ENCODE measurements around the gene ZNF613. TPM values are rescaled to one million over a fixed set of nuclear protein-coding genes. Genes with fewer than 3 reads are reported as not detected.
A peak's percentile ranks its signal among the peaks of the same experiment; 100 is the strongest.

The ZNF613 gene
- total RNA-seq (1 to 10 TPM; 7.0 to 7.7 TPM), polyA plus RNA-seq (ENCODE audit: insufficient read length in 6 of 6) (10 to 100 TPM; 11.5 to 15.5 (median 13.9) TPM)
- long read RNA-seq, donor 1, partial matches to known transcripts, result 0 of 2 reads
- long read RNA-seq, donor 1, other reads (novel, unspliced or antisense), result 0 of 2 reads
- long read RNA-seq, donor 2, partial matches to known transcripts, result 0 of 5 reads
- long read RNA-seq, donor 2, other reads (novel, unspliced or antisense), result 0 of 5 reads
- long read RNA-seq, donor 3, partial matches to known transcripts, result 0 of 2 reads
- long read RNA-seq, donor 3, other reads (novel, unspliced or antisense), result 0 of 2 reads
- long read RNA-seq, donor 4, partial matches to known transcripts, result 0 of 2 reads
- long read RNA-seq, donor 4, other reads (novel, unspliced or antisense), result 2 of 2 reads
- long read RNA-seq, donor 5, partial matches to known transcripts, result 0 of 8 reads
- long read RNA-seq, donor 5, other reads (novel, unspliced or antisense), result 8 of 8 reads
- long read RNA-seq, donor 6, partial matches to known transcripts, result 0 of 1 reads
- long read RNA-seq, donor 6, other reads (novel, unspliced or antisense), result 0 of 1 reads
- long read RNA-seq, donor 7, partial matches to known transcripts, result 0 of 1 reads
- long read RNA-seq, donor 7, other reads (novel, unspliced or antisense), result 0 of 1 reads
- long read RNA-seq, donor 8, partial matches to known transcripts, result 0 of 2 reads
- long read RNA-seq, donor 8, other reads (novel, unspliced or antisense), result 0 of 2 reads
- long read RNA-seq, donor 9, result 0 reads
- long read RNA-seq, donor 10, partial matches to known transcripts, result 1 of 2 reads
- long read RNA-seq, donor 10, other reads (novel, unspliced or antisense), result 1 of 2 reads
- long read RNA-seq, donor 11, result 0 reads
- long read RNA-seq, donor 12, partial matches to known transcripts, result 0 of 2 reads
- long read RNA-seq, donor 12, other reads (novel, unspliced or antisense), result 0 of 2 reads

GRCh38 chr19:51926784-51927741 is at the start of gene ZNF613:
TSS of gene ZNF613 (plus strand) at chr19:51927472. CDS start at chr19:51936221, 8,749 bp downstream.
- Histone ChIP-seq H3K4me1 (peaks cover 0 to 8% of the 10 kb centered on the region in 2 donors), H3K27ac (peak within 1 kb of the TSS; percentile 88 to 95), H3K4me3 (peak within 1 kb of the TSS; percentile 75 to 83), H3K36me3 (peaks cover 0 to 27% of the 10 kb centered on the region in 2 donors), H3K9me3 (peaks cover 0 to 64% of the 10 kb centered on the region in 2 donors), H3K27me3 (no peaks in the 10 kb centered on the region)
- no peak for TF ChIP-seq CTCF (IDR thresholded peaks at IDR 0.05)
- DNase-seq (peak; percentile 92 to 94 (median 92)), ATAC-seq (peak; percentile 97)
- intact Hi-C loops (cut with DNase I), result no loop called here

GRCh38 chr19:51882518-51882917 is 44.8 kb upstream of the ZNF613 start:
- H3K9me3 ChIP-seq, result peaks cover 0 to 100% of the 10 kb centered on the region in 2 donors
- intact Hi-C loops (cut with DNase I), result no loop called here
- no peak for ATAC-seq

GRCh38 chr19:51884713-51885112 is 42.6 kb upstream of the ZNF613 start:
- DNase-seq (no peak), ATAC-seq (no peak)
- TF ChIP-seq CTCF (IDR thresholded peaks at IDR 0.05), result no peak
- no peak overlapping the region for H3K4me3 ChIP-seq
- no peaks in the 10 kb centered on the region for H3K4me1 ChIP-seq
- peaks cover 0 to 100% of the 10 kb centered on the region in 2 donors for H3K9me3 ChIP-seq
- no peak overlapping the region for H3K27ac ChIP-seq
- peaks cover 0 to 57% of the 10 kb centered on the region in 2 donors for H3K36me3 ChIP-seq
- H3K27me3 ChIP-seq, result no peaks in the 10 kb centered on the region
- intact Hi-C loops (cut with DNase I), result no loop called here

More at GRCh38 chr19:51882518-51882917, 44.8 kb upstream of the ZNF613 start:
- Histone ChIP-seq H3K4me3 (no peak overlapping the region), H3K36me3 (peaks cover 0 to 62% of the 10 kb centered on the region in 2 donors), H3K27ac (no peak overlapping the region), H3K4me1 (no peaks in the 10 kb centered on the region), H3K27me3 (no peaks in the 10 kb centered on the region)
- TF ChIP-seq CTCF (IDR thresholded peaks at IDR 0.05), result no peak
- no peak for DNase-seq

- ATAC-seq (peak; percentile 100), DNase-seq (peak; percentile 88 to 95 (median 92))
- H3K4me1 ChIP-seq, result no peaks in the 10 kb centered on the region
- H3K36me3 ChIP-seq, result peaks cover 0 to 67% of the 10 kb centered on the region in 2 donors
- peak within 1 kb of the TSS; percentile 63 to 83 for H3K27ac ChIP-seq
- no peaks in the 10 kb centered on the region for H3K27me3 ChIP-seq
- intact Hi-C loops (cut with DNase I), result no loop called here
- no peak for TF ChIP-seq CTCF (IDR thresholded peaks at IDR 0.05)
- peak within 1 kb of the TSS; percentile 50 to 57 for H3K4me3 ChIP-seq
- peaks cover 7 to 100% of the 10 kb centered on the region in 2 donors for H3K9me3 ChIP-seq
Observed at GRCh38 chr19:51887522-51888498, 39.5 kb upstream of the ZNF613 start, which contains the start of gene ZNF577. TSS of gene ZNF577 (minus strand) at chr19:51887951. CDS start at chr19:51880382, 7,569 bp downstream.
